ENCODE results near the gene POMT1. TPM values are rescaled to one million over a fixed set of nuclear protein-coding genes. Genes with fewer than 3 reads are reported as not detected.
A peak's percentile ranks its signal among the peaks of the same experiment; 100 is the strongest.
"Not testable (repeated sequence)": the region's sequence is repeated elsewhere in the genome, so short reads cannot be mapped to it uniquely, and the experiment has no call there.

Gene POMT1
- 25.6 TPM for polyA plus RNA-seq (2013, experiment 1 of 2)
- polyA plus RNA-seq (2013, experiment 2 of 2) = 24.1 TPM

GRCh38 chr9:131502781-131503625 lies at the start of gene POMT1:
TSS of gene POMT1 (plus strand) at chr9:131502918. CDS start at chr9:131504219, 1,301 bp downstream.
- peak within 1 kb of the TSS; percentile 91 for H3K18ac ChIP-seq (ENCODE audit: low read length)
- peak within 1 kb of the TSS; percentile 57 to 86 for H3K4me3 ChIP-seq (ENCODE audit: low read length in 2 of 2)
- H2BK15ac ChIP-seq (ENCODE audit: low read length) = peak within 1 kb of the TSS; percentile 19
- H3K27ac ChIP-seq (replicated peaks; ENCODE audit: low read length) = peak within 1 kb of the TSS; percentile 77
- peak within 1 kb of the TSS; percentile 17 for H2BK5ac ChIP-seq (ENCODE audit: low read length)
- peaks cover 21 to 54% of the 10 kb centered on the region in 2 donors for H3K36me3 ChIP-seq (replicated peaks in 1 of 2; ENCODE audit: control insufficient read depth in 2 of 2, insufficient read depth in 2 of 2, low read length in 2 of 2)
- H3K9me3 ChIP-seq (replicated peaks in 1 of 2; ENCODE audit: control insufficient read depth in 2 of 2, insufficient read depth in 1 of 2, low read depth in 1 of 2, low read length in 2 of 2) = no peaks in the 10 kb centered on the region
- peaks cover 0 to 3% (median 0%) of the 10 kb centered on the region in 3 experiments for H3K27me3 ChIP-seq (ENCODE audit: control insufficient read depth in 3 of 3, insufficient read depth in 3 of 3, low read depth in 1 of 3, low read length in 3 of 3)
- DNase-seq (ENCODE audit: low spot score) = peak; percentile 85
- peak within 1 kb of the TSS; percentile 23 for H3K4ac ChIP-seq (ENCODE audit: low read length)
- peak within 1 kb of the TSS; percentile 96 for H3K9ac ChIP-seq (ENCODE audit: low read depth, low read length, poor library complexity)
- H4K8ac ChIP-seq (ENCODE audit: low read depth, low read length) = no peak within 1 kb of the TSS
- H4K91ac ChIP-seq (ENCODE audit: low read depth, low read length, poor library complexity) = no peak within 1 kb of the TSS
- H3K79me1 ChIP-seq (ENCODE audit: low read depth, low read length) = no peaks in the 10 kb centered on the region
- peak within 1 kb of the TSS; percentile 84 for H3K4me2 ChIP-seq (ENCODE audit: insufficient read depth, low read length, poor library complexity, severe bottlenecking)
- peaks cover 0 to 10% of the 10 kb centered on the region in 2 donors for H3K4me1 ChIP-seq (ENCODE audit: control insufficient read depth in 2 of 2, insufficient read depth in 1 of 2, low read depth in 1 of 2, low read length in 2 of 2)
- no peak within 1 kb of the TSS for H2BK12ac ChIP-seq (ENCODE audit: low read length)
- peak within 1 kb of the TSS; percentile 1 for H3K14ac ChIP-seq (ENCODE audit: low read length)
- H2BK120ac ChIP-seq (ENCODE audit: low read depth, low read length) = peak within 1 kb of the TSS; percentile 33
- peak within 1 kb of the TSS; percentile 48 for H2AK5ac ChIP-seq (ENCODE audit: low read depth, low read length)
- peak within 1 kb of the TSS; percentile 90 for H3K23ac ChIP-seq (ENCODE audit: low read depth, low read length, poor library complexity)
- no CpG with 5 or more reads among the region's 83 CpGs for WGBS, 2 donors (ENCODE audit: extremely low coverage in 2 of 2, insufficient read length in 2 of 2, insufficient replicate concordance in 1 of 2)
- H2AFZ ChIP-seq (ENCODE audit: low read length) = peak within 1 kb of the TSS; percentile 95

- no peak overlapping the region for H3K18ac ChIP-seq (ENCODE audit: low read length)
- no peak overlapping the region for H2BK15ac ChIP-seq (ENCODE audit: low read length)
- no peak overlapping the region for H3K27ac ChIP-seq (replicated peaks; ENCODE audit: low read length)
- peaks cover 34 to 100% of the 10 kb centered on the region in 2 donors for H3K36me3 ChIP-seq (replicated peaks in 1 of 2; ENCODE audit: control insufficient read depth in 2 of 2, insufficient read depth in 2 of 2, low read length in 2 of 2)
- H2BK120ac ChIP-seq (ENCODE audit: low read depth, low read length) = no peak overlapping the region
- no peaks in the 10 kb centered on the region for H3K4me1 ChIP-seq (ENCODE audit: control insufficient read depth in 2 of 2, insufficient read depth in 1 of 2, low read depth in 1 of 2, low read length in 2 of 2)
- H4K8ac ChIP-seq (ENCODE audit: low read depth, low read length) = no peak overlapping the region
- no peak overlapping the region for H2AK5ac ChIP-seq (ENCODE audit: low read depth, low read length)
- no peak overlapping the region for H3K4me2 ChIP-seq (ENCODE audit: insufficient read depth, low read length, poor library complexity, severe bottlenecking)
- H2BK5ac ChIP-seq (ENCODE audit: low read length) = no peak overlapping the region
- H2BK12ac ChIP-seq (ENCODE audit: low read length) = no peak overlapping the region
- H3K79me1 ChIP-seq (ENCODE audit: low read depth, low read length) = peaks cover 3% of the 10 kb centered on the region
- H3K14ac ChIP-seq (ENCODE audit: low read length) = no peak overlapping the region
- no peak overlapping the region for H3K4me3 ChIP-seq (ENCODE audit: low read length in 2 of 2)
- no peaks in the 10 kb centered on the region for H3K27me3 ChIP-seq (ENCODE audit: control insufficient read depth in 3 of 3, insufficient read depth in 3 of 3, low read depth in 1 of 3, low read length in 3 of 3)
- DNase-seq (ENCODE audit: low spot score) = no peak
- H3K9me3 ChIP-seq (replicated peaks in 1 of 2; ENCODE audit: control insufficient read depth in 2 of 2, insufficient read depth in 1 of 2, low read depth in 1 of 2, low read length in 2 of 2) = no peaks in the 10 kb centered on the region
- no peak overlapping the region for H2AFZ ChIP-seq (ENCODE audit: low read length)
- no peak overlapping the region for H3K23ac ChIP-seq (ENCODE audit: low read depth, low read length, poor library complexity)
- no peak overlapping the region for H3K4ac ChIP-seq (ENCODE audit: low read length)
- H4K91ac ChIP-seq (ENCODE audit: low read depth, low read length, poor library complexity) = no peak overlapping the region
- no peak overlapping the region for H3K9ac ChIP-seq (ENCODE audit: low read depth, low read length, poor library complexity)
Observed at GRCh38 chr9:131454028-131454427, 48.7 kb upstream of the POMT1 start.

GRCh38 chr9:131455655-131456054 lies 47.1 kb upstream of the POMT1 start:
- H4K91ac ChIP-seq (ENCODE audit: low read depth, low read length, poor library complexity); H2AFZ ChIP-seq (ENCODE audit: low read length); H2BK15ac ChIP-seq (ENCODE audit: low read length); H3K4me1 ChIP-seq (ENCODE audit: control insufficient read depth in 2 of 2, insufficient read depth in 1 of 2, low read depth in 1 of 2, low read length in 2 of 2); H3K14ac ChIP-seq (ENCODE audit: low read length); H4K8ac ChIP-seq (ENCODE audit: low read depth, low read length); H3K18ac ChIP-seq (ENCODE audit: low read length); H3K27me3 ChIP-seq (ENCODE audit: control insufficient read depth in 3 of 3, insufficient read depth in 3 of 3, low read depth in 1 of 3, low read length in 3 of 3); H3K27ac ChIP-seq (replicated peaks; ENCODE audit: low read length); H3K4me2 ChIP-seq (ENCODE audit: insufficient read depth, low read length, poor library complexity, severe bottlenecking); H2BK120ac ChIP-seq (ENCODE audit: low read depth, low read length); H2AK5ac ChIP-seq (ENCODE audit: low read depth, low read length); H3K9ac ChIP-seq (ENCODE audit: low read depth, low read length, poor library complexity); H3K4ac ChIP-seq (ENCODE audit: low read length); H3K23ac ChIP-seq (ENCODE audit: low read depth, low read length, poor library complexity); H3K9me3 ChIP-seq (replicated peaks in 1 of 2; ENCODE audit: control insufficient read depth in 2 of 2, insufficient read depth in 1 of 2, low read depth in 1 of 2, low read length in 2 of 2); H3K79me1 ChIP-seq (ENCODE audit: low read depth, low read length); DNase-seq (ENCODE audit: low spot score); H2BK12ac ChIP-seq (ENCODE audit: low read length); H2BK5ac ChIP-seq (ENCODE audit: low read length); H3K4me3 ChIP-seq (ENCODE audit: low read length in 2 of 2): not testable (repeated sequence)
- peaks cover 42 to 100% of the 10 kb centered on the region in 2 donors for H3K36me3 ChIP-seq (replicated peaks in 1 of 2; ENCODE audit: control insufficient read depth in 2 of 2, insufficient read depth in 2 of 2, low read length in 2 of 2)
- no CpG with 5 or more reads among the region's 10 CpGs for whole genome bisulfite sequencing, 2 donors (ENCODE audit: extremely low coverage in 2 of 2, insufficient read length in 2 of 2, insufficient replicate concordance in 1 of 2)

GRCh38 chr9:131457746-131458145 lies 45.0 kb upstream of the POMT1 start:
- Histone ChIP-seq H3K27ac (replicated peaks; ENCODE audit: low read length) (no peak overlapping the region), H3K4ac (ENCODE audit: low read length) (no peak overlapping the region), H2BK12ac (ENCODE audit: low read length) (no peak overlapping the region), H2BK5ac (ENCODE audit: low read length) (no peak overlapping the region), H3K9me3 (replicated peaks in 1 of 2; ENCODE audit: control insufficient read depth in 2 of 2, insufficient read depth in 1 of 2, low read depth in 1 of 2, low read length in 2 of 2) (no peaks in the 10 kb centered on the region), H3K4me1 (ENCODE audit: control insufficient read depth in 2 of 2, insufficient read depth in 1 of 2, low read depth in 1 of 2, low read length in 2 of 2) (no peaks in the 10 kb centered on the region), H3K9ac (ENCODE audit: low read depth, low read length, poor library complexity) (no peak overlapping the region), H2BK15ac (ENCODE audit: low read length) (no peak overlapping the region), H2BK120ac (ENCODE audit: low read depth, low read length) (no peak overlapping the region), H4K8ac (ENCODE audit: low read depth, low read length) (no peak overlapping the region), H3K79me1 (ENCODE audit: low read depth, low read length) (peaks cover 6% of the 10 kb centered on the region), H3K27me3 (ENCODE audit: control insufficient read depth in 3 of 3, insufficient read depth in 3 of 3, low read depth in 1 of 3, low read length in 3 of 3) (no peaks in the 10 kb centered on the region), H3K4me3 (ENCODE audit: low read length in 2 of 2) (no peak overlapping the region), H3K14ac (ENCODE audit: low read length) (no peak overlapping the region), H3K18ac (ENCODE audit: low read length) (no peak overlapping the region), H3K36me3 (replicated peaks in 1 of 2; ENCODE audit: control insufficient read depth in 2 of 2, insufficient read depth in 2 of 2, low read length in 2 of 2) (peaks cover 53 to 99% of the 10 kb centered on the region in 2 donors), H3K4me2 (ENCODE audit: insufficient read depth, low read length, poor library complexity, severe bottlenecking) (no peak overlapping the region), H2AK5ac (ENCODE audit: low read depth, low read length) (no peak overlapping the region), H3K23ac (ENCODE audit: low read depth, low read length, poor library complexity) (no peak overlapping the region), H4K91ac (ENCODE audit: low read depth, low read length, poor library complexity) (no peak overlapping the region), H2AFZ (ENCODE audit: low read length) (no peak overlapping the region)
- WGBS, 2 donors (ENCODE audit: extremely low coverage in 2 of 2, insufficient read length in 2 of 2, insufficient replicate concordance in 1 of 2) = no CpG with 5 or more reads among the region's 10 CpGs
- DNase-seq (ENCODE audit: low spot score) = no peak

Measured in neuronal stem cell (in vitro differentiated cells).